Heart right ventricle (tissue), 16 donors: Measurements from ENCODE around the gene NRN1. TPM values are rescaled to one million over a fixed set of nuclear protein-coding genes. Genes with fewer than 3 reads are reported as not detected.

ENCODE experiments used
- ATAC-seq, 8 donors: fragments of 200-7000 bp; cut with Tn5 transposase; one replicate each; pipeline ENCODE4 v1.9.1; 2020; ENCODE audit warnings: mild to moderate bottlenecking in 8 of 8, moderate library complexity in 8 of 8, moderate number of reproducible peaks in 1 of 8
- DNase-seq, 2 donors: peaks; one replicate each; pipeline ENCODE4 v3.0.0-alpha.2; 2020
- H3K27ac ChIP-seq, 10 donors: fragments of 200-600 bp; sonication (generic) in 2 of 10; one replicate each; pipeline versions ENCODE4 v1.5.0 to v1.8.0; 2020 to 2022; ENCODE audit warnings: mild to moderate bottlenecking in 3 of 10
- H3K27me3 ChIP-seq, 7 donors: fragments of 200-600 bp; one replicate each; pipeline ENCODE4 v1.8.0; 2021 to 2022; ENCODE audit warnings: mild to moderate bottlenecking in 2 of 7
- H3K36me3 ChIP-seq, 9 donors: fragments of 200-600 bp; sonication (generic) in 1 of 9; one replicate each; pipeline versions ENCODE4 v1.5.0 to v1.8.0; 2020 to 2022; ENCODE audit warnings: mild to moderate bottlenecking in 2 of 9
- H3K4me1 ChIP-seq, 9 donors: fragments of 200-600 bp; sonication (generic) in 1 of 9; one replicate each; pipeline versions ENCODE4 v1.5.0 to v1.8.0; 2020 to 2022; ENCODE audit warnings: mild to moderate bottlenecking in 4 of 9
- H3K4me3 ChIP-seq, 10 donors: fragments of 200-600 bp; sonication (generic) in 2 of 10; one replicate each; pipeline versions ENCODE4 v1.5.0 to v1.8.0; 2020 to 2022; ENCODE audit warnings: mild to moderate bottlenecking in 7 of 10, moderate library complexity in 2 of 10
- H3K9me3 ChIP-seq, 11 donors: fragments of 200-600 bp in 10 of 11; sonication (generic) in 2 of 11; one replicate each; pipeline versions ENCODE4 v1.5.0 to v1.8.0; 2013 to 2022; ENCODE audit warnings: mild to moderate bottlenecking in 2 of 11, control low read depth in 1 of 11, moderate library complexity in 1 of 11
- WGBS, 2 donors: extraction: QIAGEN DNeasy Blood & Tissue Kit; methylation state at CpG; one replicate each; pipeline ENCODE4 v1.1.7; 2013; ENCODE audit warnings: inconsistent platforms in 1 of 2; 5-methylcytosine and 5-hydroxymethylcytosine counted together
- intact Hi-C, 10 donors: fragments of 100-400 bp; cut with DNase I; formaldehyde crosslinking; loops; one replicate each; pipeline versions ENCODE4 v1.11.1 to v1.14.2; 2022
- polyA plus RNA-seq, 2 donors: library from polyadenylated mRNA; stranded (reverse); fragments of 200-250 nt; gene quantifications; one replicate each; pipeline ENCODE4 v1.2.3, GENCODE V29; 2013
- total RNA-seq, 10 donors: library from RNA; stranded (reverse); fragmentation: NEBNext Ultra II Directional in 3 of 10; extraction: Animal tissue kit (Norgen Biotek cat#: 25700) in 3 of 10; gene quantifications; one replicate each; pipeline versions ENCODE4 v1.2.1 to v1.2.4, GENCODE V29; 2021 to 2023
- TF ChIP-seq, protein P1 (sequence below), 9 donors: fragments of 200-600 bp; sonication (generic) in 2 of 9; IDR thresholded peaks; one replicate each; pipeline versions ENCODE4 v1.5.0 to v1.8.0; 2021 to 2022; ENCODE audit warnings: antibody characterized with exemption in 9 of 9, mild to moderate bottlenecking in 5 of 9, moderate library complexity in 1 of 9
- donor health status: Arrhythmogenic right ventricular cardiomyopathy.
- donor health status: ischemic (EF 13 %, LVEDD 7.1; RV severe dilation, severe dysfunction).
- donor health status: healthy with polysubstance abuse.
- donor health status: DM: no; HTN: yes; CAD: no.
- donor health status: DM: no; HTN: no; CAD: no.
- donor health status: ischemic (EF 25% LVEDD 6.9; RV normal size, moderate dysfunction).
- donor health status: ischemic (EF 25% LVEDD 5.7; RV mildly dilated, moderate dysfunction).
- donor health status: healthy.
- donor health status: DM: yes; HTN: yes; CAD: no.
- donor health status: Ischemic cardiomyopathy.
- donor health status: ischemic (EF 35%, LVEDD 5.7; RV mildly dilated, moderate dysfunction).
- donor health status: nonischemic (EF 11% LVEDD 7.7; RV severe dilation, severe dysfunction).
- donor health status: DM: yes; HTN: yes; CAD: no.
- donor health status: PGD.
- donor health status: ischemic (EF 29% LVEDD 5.4; RV normal size, mild dysfunction).
- donor health status: nonischemic (EF 23%, LVEDD 6.1; RV moderate dilation, normal function).

Gene NRN1
- total and polyA plus RNA-seq, 12 donors = 7.1 to 24.4 (median 12.7) TPM

DNA sequence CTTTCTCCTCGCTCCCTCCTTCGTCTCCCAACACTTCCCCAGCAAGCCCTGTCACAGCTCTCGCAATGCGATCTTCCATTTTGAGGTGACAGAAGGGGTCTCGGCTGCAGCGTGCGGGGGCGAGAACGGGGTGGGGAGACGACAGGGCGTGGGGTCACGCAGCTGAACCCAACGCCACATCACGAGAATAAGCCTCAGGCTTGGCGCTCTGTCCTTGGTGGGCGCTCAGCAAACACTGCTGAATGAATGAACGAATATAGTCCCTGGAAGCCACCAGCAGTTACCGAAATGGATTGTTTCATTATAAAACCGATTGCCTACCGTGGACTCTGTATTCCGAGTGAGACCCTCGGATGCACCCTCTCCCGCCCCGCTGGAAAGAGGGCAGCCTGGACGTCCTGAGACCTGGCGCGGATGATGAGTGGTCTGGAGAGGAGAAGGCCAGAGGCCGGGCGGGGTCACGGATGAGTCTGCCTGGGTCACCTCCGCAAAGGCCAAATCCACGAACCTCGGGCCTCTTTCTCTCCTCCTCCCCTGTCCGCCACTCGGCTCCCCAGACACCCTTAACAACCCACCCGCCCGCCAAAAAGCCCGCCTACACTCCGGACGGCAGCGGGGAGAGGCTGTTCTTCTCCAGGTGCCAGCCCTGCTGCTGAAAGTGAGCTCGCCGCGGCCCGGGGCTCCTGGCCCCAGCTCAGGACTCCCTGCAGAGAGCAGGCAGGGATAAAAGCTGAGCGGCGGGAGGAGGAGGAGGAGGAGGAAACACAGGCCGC, 3.7 kb downstream of the NRN1 start:
- Histone ChIP-seq H3K4me1 (peaks cover 19 to 87% (median 55%) of the 10 kb centered on the region in 9 donors), H3K27ac (peak overlapping the region in 9 of 10 donors; percentile 73 to 91 (median 81)), H3K36me3 (peaks cover 0 to 8% (median 0%) of the 10 kb centered on the region in 9 donors), H3K4me3 (peak overlapping the region; percentile 30 to 67 (median 56)), H3K27me3 (peaks cover 31 to 100% (median 99%) of the 10 kb centered on the region in 7 donors), H3K9me3 (no peaks in the 10 kb centered on the region)
- DNase-seq (no peak), ATAC-seq (no peak)
- TF ChIP-seq, protein P1, sequence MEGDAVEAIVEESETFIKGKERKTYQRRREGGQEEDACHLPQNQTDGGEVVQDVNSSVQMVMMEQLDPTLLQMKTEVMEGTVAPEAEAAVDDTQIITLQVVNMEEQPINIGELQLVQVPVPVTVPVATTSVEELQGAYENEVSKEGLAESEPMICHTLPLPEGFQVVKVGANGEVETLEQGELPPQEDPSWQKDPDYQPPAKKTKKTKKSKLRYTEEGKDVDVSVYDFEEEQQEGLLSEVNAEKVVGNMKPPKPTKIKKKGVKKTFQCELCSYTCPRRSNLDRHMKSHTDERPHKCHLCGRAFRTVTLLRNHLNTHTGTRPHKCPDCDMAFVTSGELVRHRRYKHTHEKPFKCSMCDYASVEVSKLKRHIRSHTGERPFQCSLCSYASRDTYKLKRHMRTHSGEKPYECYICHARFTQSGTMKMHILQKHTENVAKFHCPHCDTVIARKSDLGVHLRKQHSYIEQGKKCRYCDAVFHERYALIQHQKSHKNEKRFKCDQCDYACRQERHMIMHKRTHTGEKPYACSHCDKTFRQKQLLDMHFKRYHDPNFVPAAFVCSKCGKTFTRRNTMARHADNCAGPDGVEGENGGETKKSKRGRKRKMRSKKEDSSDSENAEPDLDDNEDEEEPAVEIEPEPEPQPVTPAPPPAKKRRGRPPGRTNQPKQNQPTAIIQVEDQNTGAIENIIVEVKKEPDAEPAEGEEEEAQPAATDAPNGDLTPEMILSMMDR (IDR thresholded peaks at IDR 0.05) = no peak
- intact Hi-C loops = loop anchor here in 1 of 10 donors (10.0 kb wide), 1 partner anchor 662 kb away; no protein-coding TSS in a partner anchor
- 9 to 14% methylated on average over 48 of the region's 48 CpGs for WGBS, 2 donors

DNA sequence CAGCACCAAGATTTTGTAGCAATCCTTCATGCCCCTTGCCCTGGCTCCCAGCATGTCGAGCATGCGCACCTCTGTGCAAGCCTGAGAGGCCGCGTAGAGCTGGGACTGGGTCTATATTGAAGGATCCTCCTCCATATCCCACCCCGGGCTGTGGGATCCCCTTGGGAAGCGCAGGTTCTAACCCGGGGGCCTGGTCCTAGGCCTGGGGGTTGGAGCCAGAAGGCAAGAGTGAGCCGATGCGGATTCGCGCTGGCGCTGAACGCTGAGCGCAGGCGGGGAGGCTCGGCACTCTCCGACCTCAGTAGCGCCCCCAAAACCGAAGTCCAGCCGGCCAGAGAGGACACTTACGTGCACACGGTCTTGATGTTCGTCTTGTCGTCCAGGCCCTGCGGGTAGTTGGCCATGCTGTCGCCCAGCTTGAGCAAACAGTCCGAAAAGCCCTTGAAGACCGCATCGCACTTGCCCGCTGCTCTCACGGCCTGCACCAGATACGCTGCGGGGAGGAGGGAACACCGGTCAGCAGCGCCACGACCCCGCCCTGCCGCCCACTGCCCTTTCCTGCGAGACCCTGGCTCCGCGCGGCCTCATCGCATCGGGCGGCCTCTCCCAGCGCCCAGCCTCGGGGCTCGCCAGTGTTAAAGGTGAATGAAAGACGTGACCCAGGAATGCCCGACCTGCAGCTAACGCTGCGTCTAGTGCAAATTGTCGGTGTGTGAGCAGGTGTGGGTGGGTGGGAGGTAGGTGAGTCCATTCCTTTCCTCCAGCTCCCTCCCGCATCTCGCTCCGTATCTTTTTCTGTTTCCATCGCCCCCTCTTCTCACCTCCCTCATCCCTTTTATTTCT, 4.5 kb downstream of the NRN1 start:
- H3K4me1 ChIP-seq = peaks cover 12 to 87% (median 54%) of the 10 kb centered on the region in 9 donors
- intact Hi-C loops = loop anchor here in 1 of 10 donors (10.0 kb wide), 1 partner anchor 663 kb away; no protein-coding TSS in a partner anchor
- no peaks in the 10 kb centered on the region for H3K9me3 ChIP-seq
- peak overlapping the region in 5 of 10 donors; percentile 5 to 66 (median 59) for H3K4me3 ChIP-seq
- DNase-seq (no peak), ATAC-seq (no peak)
- TF ChIP-seq, protein P1 (IDR thresholded peaks at IDR 0.05) = no peak
- 30 to 36% methylated on average over 57 of the region's 57 CpGs for WGBS, 2 donors
- peaks cover 0 to 8% (median 0%) of the 10 kb centered on the region in 9 donors for H3K36me3 ChIP-seq
- H3K27ac ChIP-seq = peak overlapping the region in 1 of 10 donors; percentile 91
- peaks cover 38 to 100% (median 99%) of the 10 kb centered on the region in 7 donors for H3K27me3 ChIP-seq

DNA sequence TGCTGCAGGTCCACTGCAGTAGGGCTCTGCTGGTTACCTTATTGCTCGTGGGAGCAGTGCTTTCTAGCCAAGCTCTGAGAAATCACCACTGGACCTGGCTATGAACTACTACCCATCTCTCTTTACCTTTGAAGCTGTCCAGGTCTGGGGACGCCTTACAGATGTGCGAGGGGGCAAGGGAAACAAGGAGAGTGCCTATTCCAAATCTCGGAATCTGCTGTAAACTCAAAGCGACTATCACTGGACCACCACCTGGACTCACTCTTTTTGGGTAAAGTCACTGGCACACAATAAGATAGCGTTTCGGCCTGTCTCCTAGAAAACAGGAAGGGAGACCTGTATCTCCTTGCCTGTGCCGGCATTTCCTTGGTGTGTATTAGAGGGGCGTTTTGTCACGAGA, 5.3 kb downstream of the NRN1 start:
- Histone ChIP-seq H3K27ac (peak overlapping the region in 1 of 10 donors; percentile 15), H3K4me1 (peaks cover 10 to 88% (median 59%) of the 10 kb centered on the region in 9 donors), H3K27me3 (peaks cover 38 to 100% (median 99%) of the 10 kb centered on the region in 7 donors), H3K36me3 (peaks cover 0 to 8% (median 0%) of the 10 kb centered on the region in 9 donors), H3K9me3 (no peaks in the 10 kb centered on the region), H3K4me3 (no peak overlapping the region)
- intact Hi-C loops = loop anchor here in 1 of 10 donors (10.0 kb wide), 1 partner anchor 663 kb away; no protein-coding TSS in a partner anchor
- no peak for DNase-seq
- ATAC-seq = no peak
- 56 to 65% methylated on average over 10 of the region's 10 CpGs for WGBS, 2 donors
- TF ChIP-seq, protein P1 (IDR thresholded peaks at IDR 0.05) = no peak
